Upper lobe of left lung (tissue), 6 donors: Measurements from ENCODE around the gene AP1B1. TPM values are rescaled to one million over a fixed set of nuclear protein-coding genes. Genes with fewer than 3 reads are reported as not detected.

Experiments used
- ATAC-seq, 2 donors: fragments of 200-7000 bp; cut with Tn5 transposase; one replicate each; pipeline ENCODE4 v1.9.1; 2022; ENCODE audit warnings: mild to moderate bottlenecking in 2 of 2, moderate library complexity in 2 of 2; ENCODE audit not compliant: low FRiP score in 2 of 2
- DNase-seq, 2 donors: peaks; one replicate each; pipeline ENCODE4 v3.0.0-alpha.2; 2019 to 2020
- H3K27ac ChIP-seq, 4 donors: fragments of 200-600 bp; sonication (generic); one replicate each; pipeline ENCODE4 v1.5.1; 2016 to 2019
- H3K27me3 ChIP-seq, 4 donors: fragments of 200-600 bp; sonication (generic); one replicate each; pipeline ENCODE4 v1.5.1; 2017 to 2019
- H3K36me3 ChIP-seq, 4 donors: fragments of 200-600 bp; sonication (generic); one replicate each; pipeline ENCODE4 v1.5.1; 2016 to 2019
- H3K4me1 ChIP-seq, 4 donors: fragments of 200-600 bp; sonication (generic); one replicate each; pipeline ENCODE4 v1.5.1; 2018 to 2019
- H3K4me3 ChIP-seq, 4 donors: fragments of 200-600 bp; sonication (generic); one replicate each; pipeline ENCODE4 v1.5.1; 2017 to 2019; ENCODE audit warnings: mild to moderate bottlenecking in 2 of 4, moderate library complexity in 1 of 4
- H3K9me3 ChIP-seq, 4 donors: fragments of 200-600 bp; sonication (generic); one replicate each; pipeline ENCODE4 v1.5.1; 2018 to 2019
- EP300 ChIP-seq, 4 donors: sonication (generic); formaldehyde crosslinking; IDR thresholded peaks; one replicate each; pipeline ENCODE4 v1.5.1; 2017; ENCODE audit warnings: antibody characterized with exemption in 4 of 4, control low read depth in 2 of 4
- POLR2A ChIP-seq, 4 donors: fragments of 450-650 bp; IDR thresholded peaks; one replicate each; pipeline ENCODE4 v1.5.1; 2016 to 2017; ENCODE audit warnings: antibody characterized with exemption in 4 of 4, mild to moderate bottlenecking in 2 of 4
- POLR2AphosphoS5 ChIP-seq, 2 donors: sonication (generic); formaldehyde crosslinking; IDR thresholded peaks; one replicate each; pipeline ENCODE4 v1.5.1; 2017; ENCODE audit warnings: antibody characterized with exemption in 2 of 2
- WGBS, 2 donors: methylation state at CpG; one replicate each; pipeline ENCODE4 v1.1.5; 2017 to 2018; 5-methylcytosine and 5-hydroxymethylcytosine counted together
- total RNA-seq, 6 donors: library from RNA; depleted of rRNA in 4 of 6; stranded (reverse); fragments of >200 nt in 4 of 6; gene quantifications; one replicate each; pipeline versions ENCODE4 v1.1.0 to v1.2.1, GENCODE V29; 2016 to 2021
- TF ChIP-seq, protein P1 (sequence below), 6 experiments: fragments of 450-650 bp in 4 of 6; fragments of 200-600 bp in 2 of 6; sonication (generic) in 2 of 6; IDR thresholded peaks; one replicate each; pipeline ENCODE4 v1.5.1; 2016 to 2019; ENCODE audit warnings: antibody characterized with exemption in 6 of 6
- donor health status: DM: no; HTN: no; CAD: no; lungs with moderate emphysema.
- donor health status: DM: no; HTN: yes; CAD: no; lungs with severe emphysema.

Gene AP1B1
- total RNA-seq, 6 donors from 2014 or later, result 44.7 to 162 (median 80.7) TPM

GRCh38 chr22:29292379-29292778 is 96.0 kb downstream of the AP1B1 start:
- Histone ChIP-seq H3K27ac (no peak overlapping the region), H3K36me3 (peaks cover 62 to 100% (median 89%) of the 10 kb centered on the region in 4 donors), H3K4me3 (no peak overlapping the region), H3K27me3 (no peaks in the 10 kb centered on the region), H3K4me1 (no peaks in the 10 kb centered on the region), H3K9me3 (no peaks in the 10 kb centered on the region)
- ATAC-seq (no peak), DNase-seq (no peak)
- TF ChIP-seq EP300 (IDR thresholded peaks at IDR 0.05) (no peak), POLR2AphosphoS5 (IDR thresholded peaks at IDR 0.05) (no peak), POLR2A (IDR thresholded peaks at IDR 0.05) (no peak)
- TF ChIP-seq, protein P1, sequence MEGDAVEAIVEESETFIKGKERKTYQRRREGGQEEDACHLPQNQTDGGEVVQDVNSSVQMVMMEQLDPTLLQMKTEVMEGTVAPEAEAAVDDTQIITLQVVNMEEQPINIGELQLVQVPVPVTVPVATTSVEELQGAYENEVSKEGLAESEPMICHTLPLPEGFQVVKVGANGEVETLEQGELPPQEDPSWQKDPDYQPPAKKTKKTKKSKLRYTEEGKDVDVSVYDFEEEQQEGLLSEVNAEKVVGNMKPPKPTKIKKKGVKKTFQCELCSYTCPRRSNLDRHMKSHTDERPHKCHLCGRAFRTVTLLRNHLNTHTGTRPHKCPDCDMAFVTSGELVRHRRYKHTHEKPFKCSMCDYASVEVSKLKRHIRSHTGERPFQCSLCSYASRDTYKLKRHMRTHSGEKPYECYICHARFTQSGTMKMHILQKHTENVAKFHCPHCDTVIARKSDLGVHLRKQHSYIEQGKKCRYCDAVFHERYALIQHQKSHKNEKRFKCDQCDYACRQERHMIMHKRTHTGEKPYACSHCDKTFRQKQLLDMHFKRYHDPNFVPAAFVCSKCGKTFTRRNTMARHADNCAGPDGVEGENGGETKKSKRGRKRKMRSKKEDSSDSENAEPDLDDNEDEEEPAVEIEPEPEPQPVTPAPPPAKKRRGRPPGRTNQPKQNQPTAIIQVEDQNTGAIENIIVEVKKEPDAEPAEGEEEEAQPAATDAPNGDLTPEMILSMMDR (IDR thresholded peaks at IDR 0.05), result no peak

GRCh38 chr22:29291215-29291614 is 97.2 kb downstream of the AP1B1 start:
- Histone ChIP-seq H3K36me3 (peaks cover 54 to 100% (median 87%) of the 10 kb centered on the region in 4 donors), H3K9me3 (no peaks in the 10 kb centered on the region), H3K4me3 (no peak overlapping the region), H3K4me1 (no peaks in the 10 kb centered on the region), H3K27me3 (no peaks in the 10 kb centered on the region), H3K27ac (no peak overlapping the region)
- TF ChIP-seq EP300 (IDR thresholded peaks at IDR 0.05), result no peak
- TF ChIP-seq POLR2A (IDR thresholded peaks at IDR 0.05), result no peak
- TF ChIP-seq, protein P1 (IDR thresholded peaks at IDR 0.05), result no peak
- DNase-seq (no peak), ATAC-seq (no peak)
- WGBS, 2 donors, result 76 to 77% methylated on average over 7 of the region's 7 CpGs

DNA sequence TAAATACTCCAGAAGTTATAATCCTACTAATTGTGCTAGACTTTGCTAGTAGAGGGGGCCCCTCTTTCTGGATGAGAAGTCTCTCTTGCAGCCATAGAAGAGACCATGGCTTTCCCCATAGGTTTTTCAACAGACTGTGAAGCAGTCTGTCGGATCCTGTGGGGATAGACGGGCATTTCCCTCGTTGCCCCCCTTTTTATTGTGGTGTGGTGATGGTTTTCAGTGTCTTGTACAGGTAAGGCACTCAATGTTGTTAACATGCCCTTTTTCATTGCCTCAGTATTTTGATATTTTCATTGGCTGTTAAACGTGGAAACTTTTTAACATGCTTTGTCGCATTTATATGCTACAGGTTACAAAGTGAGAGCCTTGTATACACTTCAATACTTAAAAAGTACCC is 98.3 kb downstream of the AP1B1 start:
- no peaks in the 10 kb centered on the region for H3K27me3 ChIP-seq
- no peaks in the 10 kb centered on the region for H3K9me3 ChIP-seq
- DNase-seq (no peak), ATAC-seq (no peak)
- TF ChIP-seq POLR2A (IDR thresholded peaks at IDR 0.05) (no peak), POLR2AphosphoS5 (IDR thresholded peaks at IDR 0.05) (no peak), EP300 (IDR thresholded peaks at IDR 0.05) (no peak)
- TF ChIP-seq, protein P1 (IDR thresholded peaks at IDR 0.05), result no peak
- no peak overlapping the region for H3K4me3 ChIP-seq
- H3K27ac ChIP-seq, result no peak overlapping the region
- peaks cover 50 to 100% (median 87%) of the 10 kb centered on the region in 4 donors for H3K36me3 ChIP-seq
- WGBS, 2 donors, result 80 to 81% methylated on average over 5 of the region's 5 CpGs
- H3K4me1 ChIP-seq, result no peaks in the 10 kb centered on the region

DNA sequence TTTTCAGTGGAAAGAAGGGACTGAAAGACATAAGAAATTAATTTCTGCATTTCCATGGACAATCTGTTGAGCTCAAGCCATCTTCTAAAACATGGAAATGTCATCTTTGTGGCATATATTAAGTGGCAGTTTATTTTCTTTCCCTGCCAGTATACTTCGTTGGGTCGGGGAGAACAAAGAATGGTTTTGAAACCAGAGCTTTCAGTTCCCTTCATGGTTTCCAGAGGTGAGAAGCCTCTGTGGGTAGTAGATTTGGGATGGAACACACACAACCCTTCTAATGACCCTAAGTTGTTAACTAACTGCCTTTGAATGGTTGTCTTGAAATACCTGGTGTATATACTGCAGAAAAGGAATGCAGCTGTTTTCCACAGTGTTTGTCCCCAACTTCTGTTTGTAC is 99.5 kb downstream of the AP1B1 start:
- TF ChIP-seq POLR2AphosphoS5 (IDR thresholded peaks at IDR 0.05) (no peak), EP300 (IDR thresholded peaks at IDR 0.05) (no peak), POLR2A (IDR thresholded peaks at IDR 0.05) (no peak)
- TF ChIP-seq, protein P1 (IDR thresholded peaks at IDR 0.05), result no peak
- Histone ChIP-seq H3K36me3 (peaks cover 51 to 100% (median 87%) of the 10 kb centered on the region in 4 donors), H3K9me3 (no peaks in the 10 kb centered on the region), H3K4me3 (no peak overlapping the region), H3K27me3 (no peaks in the 10 kb centered on the region), H3K4me1 (no peaks in the 10 kb centered on the region), H3K27ac (no peak overlapping the region)
- WGBS, 2 donors, result 62 to 66% methylated on average over 2 of the region's 2 CpGs
- ATAC-seq (no peak), DNase-seq (no peak)

DNA sequence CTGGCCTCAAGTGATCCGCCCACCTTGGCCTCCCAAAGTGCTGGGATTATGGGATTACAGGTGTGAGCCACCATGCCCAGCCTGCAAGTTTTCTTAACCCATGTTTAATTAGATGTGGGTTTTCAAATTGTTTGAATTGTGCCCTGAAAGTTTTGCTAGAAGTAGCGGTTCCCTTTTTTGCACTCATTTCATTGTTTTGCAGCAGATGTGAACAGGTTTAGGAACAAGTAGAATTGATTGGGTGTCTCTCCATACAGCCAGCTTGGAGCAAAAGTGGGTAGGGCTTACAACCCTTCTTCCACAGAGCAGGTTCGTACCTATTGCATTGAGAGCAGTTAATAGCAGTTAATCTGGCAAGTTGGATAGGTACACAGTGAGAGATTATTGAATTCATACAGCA is 104.2 kb downstream of the AP1B1 start:
- Histone ChIP-seq H3K27ac (no peak overlapping the region), H3K9me3 (no peaks in the 10 kb centered on the region), H3K27me3 (no peaks in the 10 kb centered on the region), H3K36me3 (peaks cover 70 to 100% (median 95%) of the 10 kb centered on the region in 4 donors), H3K4me3 (no peak overlapping the region), H3K4me1 (no peaks in the 10 kb centered on the region)
- WGBS, 2 donors, result 90 to 100% methylated on average over 3 of the region's 3 CpGs
- TF ChIP-seq POLR2AphosphoS5 (IDR thresholded peaks at IDR 0.05) (no peak), POLR2A (IDR thresholded peaks at IDR 0.05) (no peak), EP300 (IDR thresholded peaks at IDR 0.05) (no peak)
- TF ChIP-seq, protein P1 (IDR thresholded peaks at IDR 0.05), result no peak
- ATAC-seq (no peak), DNase-seq (no peak)
